Measurements from ENCODE around the gene NAPG. TPM values are rescaled to one million over a fixed set of nuclear protein-coding genes. Genes with fewer than 3 reads are reported as not detected.
"Not testable (repeated sequence)": the region's sequence is repeated elsewhere in the genome, so short reads cannot be mapped to it uniquely, and the experiment has no call there.

The NAPG gene
- total RNA-seq, 1 donor from 2014 or later = 28.3 TPM

DNA sequence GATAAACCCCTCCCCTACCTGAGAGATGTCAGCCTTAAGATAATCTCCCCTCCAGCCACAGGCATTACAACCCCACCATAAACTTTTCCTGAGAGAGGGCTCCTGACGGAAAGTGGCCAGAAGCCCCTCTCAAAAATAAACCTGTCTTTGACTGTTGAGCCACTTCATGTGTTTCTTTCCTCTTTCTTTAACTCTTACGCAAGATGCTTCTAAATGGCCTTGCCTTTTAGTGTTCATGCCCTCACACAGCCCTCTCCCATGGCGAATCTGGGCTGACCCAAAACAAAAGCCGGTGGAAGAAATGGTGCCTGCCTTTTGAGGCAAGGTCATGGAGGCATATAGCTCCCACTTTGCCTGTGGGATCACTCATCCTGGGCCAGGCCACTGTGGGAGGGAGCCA lies 54.4 kb downstream of the NAPG start:
- no peaks in the 10 kb centered on the region for H3K36me3 Mint-ChIP-seq (ENCODE audit: unreplicated experiment)
- H3K27ac Mint-ChIP-seq (ENCODE audit: unreplicated experiment) = no peak overlapping the region
- no peaks in the 10 kb centered on the region for H3K9me3 Mint-ChIP-seq (ENCODE audit: unreplicated experiment)
- TF ChIP-seq, protein P1, sequence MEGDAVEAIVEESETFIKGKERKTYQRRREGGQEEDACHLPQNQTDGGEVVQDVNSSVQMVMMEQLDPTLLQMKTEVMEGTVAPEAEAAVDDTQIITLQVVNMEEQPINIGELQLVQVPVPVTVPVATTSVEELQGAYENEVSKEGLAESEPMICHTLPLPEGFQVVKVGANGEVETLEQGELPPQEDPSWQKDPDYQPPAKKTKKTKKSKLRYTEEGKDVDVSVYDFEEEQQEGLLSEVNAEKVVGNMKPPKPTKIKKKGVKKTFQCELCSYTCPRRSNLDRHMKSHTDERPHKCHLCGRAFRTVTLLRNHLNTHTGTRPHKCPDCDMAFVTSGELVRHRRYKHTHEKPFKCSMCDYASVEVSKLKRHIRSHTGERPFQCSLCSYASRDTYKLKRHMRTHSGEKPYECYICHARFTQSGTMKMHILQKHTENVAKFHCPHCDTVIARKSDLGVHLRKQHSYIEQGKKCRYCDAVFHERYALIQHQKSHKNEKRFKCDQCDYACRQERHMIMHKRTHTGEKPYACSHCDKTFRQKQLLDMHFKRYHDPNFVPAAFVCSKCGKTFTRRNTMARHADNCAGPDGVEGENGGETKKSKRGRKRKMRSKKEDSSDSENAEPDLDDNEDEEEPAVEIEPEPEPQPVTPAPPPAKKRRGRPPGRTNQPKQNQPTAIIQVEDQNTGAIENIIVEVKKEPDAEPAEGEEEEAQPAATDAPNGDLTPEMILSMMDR (IDR thresholded peaks at IDR 0.05) = no peak
- DNase-seq (ENCODE audit: extremely low spot score, unreplicated experiment) = no peak
- H3K4me3 Mint-ChIP-seq (ENCODE audit: unreplicated experiment) = no peak overlapping the region
- peaks cover 26% of the 10 kb centered on the region for H3K4me1 Mint-ChIP-seq (ENCODE audit: unreplicated experiment)
- H3K27me3 Mint-ChIP-seq (ENCODE audit: unreplicated experiment) = no peaks in the 10 kb centered on the region

DNA sequence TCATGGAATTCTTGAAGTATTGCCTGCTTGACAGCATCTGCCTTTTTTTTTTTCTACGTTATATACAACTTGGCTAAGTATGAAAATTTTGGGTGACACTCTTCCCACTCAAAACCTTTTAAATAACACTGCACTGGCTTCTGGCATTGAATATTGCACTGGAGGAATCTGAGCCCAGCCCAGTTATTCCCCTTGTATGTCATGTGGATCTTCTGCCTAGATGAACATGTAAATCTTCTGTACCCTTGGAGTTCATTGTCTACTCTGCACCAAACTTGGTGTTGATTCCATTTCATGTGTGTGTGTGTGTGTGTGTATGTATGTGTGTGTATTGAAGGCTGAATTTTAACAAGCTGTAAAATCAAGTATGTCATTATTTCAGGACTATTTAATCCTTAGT lies 59.4 kb downstream of the NAPG start:
- Mint-ChIP-seq H3K36me3 (ENCODE audit: unreplicated experiment) (no peaks in the 10 kb centered on the region), H3K27me3 (ENCODE audit: unreplicated experiment) (peaks cover 7% of the 10 kb centered on the region), H3K27ac (ENCODE audit: unreplicated experiment) (no peak overlapping the region), H3K4me3 (ENCODE audit: unreplicated experiment) (no peak overlapping the region), H3K4me1 (ENCODE audit: unreplicated experiment) (peaks cover 2% of the 10 kb centered on the region), H3K9me3 (ENCODE audit: unreplicated experiment) (peaks cover 6% of the 10 kb centered on the region)
- no peak for DNase-seq (ENCODE audit: extremely low spot score, unreplicated experiment)
- TF ChIP-seq, protein P1 (IDR thresholded peaks at IDR 0.05) = no peak

GRCh38 chr18:10588975-10589374 lies 63.1 kb downstream of the NAPG start:
- H3K4me3 Mint-ChIP-seq (ENCODE audit: unreplicated experiment) = no peak overlapping the region
- H3K27ac Mint-ChIP-seq (ENCODE audit: unreplicated experiment) = no peak overlapping the region
- no peaks in the 10 kb centered on the region for H3K4me1 Mint-ChIP-seq (ENCODE audit: unreplicated experiment)
- TF ChIP-seq, protein P1 (IDR thresholded peaks at IDR 0.05) = no peak
- DNase-seq (ENCODE audit: extremely low spot score, unreplicated experiment) = no peak
- peaks cover 9% of the 10 kb centered on the region for H3K27me3 Mint-ChIP-seq (ENCODE audit: unreplicated experiment)
- peaks cover 6% of the 10 kb centered on the region for H3K9me3 Mint-ChIP-seq (ENCODE audit: unreplicated experiment)
- no peaks in the 10 kb centered on the region for H3K36me3 Mint-ChIP-seq (ENCODE audit: unreplicated experiment)

GRCh38 chr18:10590412-10590811 lies 64.6 kb downstream of the NAPG start:
- H3K9me3 Mint-ChIP-seq (ENCODE audit: unreplicated experiment) = peaks cover 6% of the 10 kb centered on the region
- H3K36me3 Mint-ChIP-seq (ENCODE audit: unreplicated experiment) = no peaks in the 10 kb centered on the region
- peaks cover 9% of the 10 kb centered on the region for H3K27me3 Mint-ChIP-seq (ENCODE audit: unreplicated experiment)
- H3K4me3 Mint-ChIP-seq (ENCODE audit: unreplicated experiment) = no peak overlapping the region
- no peaks in the 10 kb centered on the region for H3K4me1 Mint-ChIP-seq (ENCODE audit: unreplicated experiment)
- H3K27ac Mint-ChIP-seq (ENCODE audit: unreplicated experiment) = no peak overlapping the region
- DNase-seq (ENCODE audit: extremely low spot score, unreplicated experiment) = no peak
- TF ChIP-seq, protein P1 (IDR thresholded peaks at IDR 0.05) = no peak

GRCh38 chr18:10591896-10592295 lies 66.1 kb downstream of the NAPG start:
- H3K27me3 Mint-ChIP-seq (ENCODE audit: unreplicated experiment) = peaks cover 2% of the 10 kb centered on the region
- DNase-seq (ENCODE audit: extremely low spot score, unreplicated experiment) = no peak
- H3K4me1 Mint-ChIP-seq (ENCODE audit: unreplicated experiment) = no peaks in the 10 kb centered on the region
- H3K4me3 Mint-ChIP-seq (ENCODE audit: unreplicated experiment) = no peak overlapping the region
- TF ChIP-seq, protein P1 (IDR thresholded peaks at IDR 0.05) = no peak
- H3K27ac Mint-ChIP-seq (ENCODE audit: unreplicated experiment) = no peak overlapping the region
- no peaks in the 10 kb centered on the region for H3K9me3 Mint-ChIP-seq (ENCODE audit: unreplicated experiment)
- no peaks in the 10 kb centered on the region for H3K36me3 Mint-ChIP-seq (ENCODE audit: unreplicated experiment)

DNA sequence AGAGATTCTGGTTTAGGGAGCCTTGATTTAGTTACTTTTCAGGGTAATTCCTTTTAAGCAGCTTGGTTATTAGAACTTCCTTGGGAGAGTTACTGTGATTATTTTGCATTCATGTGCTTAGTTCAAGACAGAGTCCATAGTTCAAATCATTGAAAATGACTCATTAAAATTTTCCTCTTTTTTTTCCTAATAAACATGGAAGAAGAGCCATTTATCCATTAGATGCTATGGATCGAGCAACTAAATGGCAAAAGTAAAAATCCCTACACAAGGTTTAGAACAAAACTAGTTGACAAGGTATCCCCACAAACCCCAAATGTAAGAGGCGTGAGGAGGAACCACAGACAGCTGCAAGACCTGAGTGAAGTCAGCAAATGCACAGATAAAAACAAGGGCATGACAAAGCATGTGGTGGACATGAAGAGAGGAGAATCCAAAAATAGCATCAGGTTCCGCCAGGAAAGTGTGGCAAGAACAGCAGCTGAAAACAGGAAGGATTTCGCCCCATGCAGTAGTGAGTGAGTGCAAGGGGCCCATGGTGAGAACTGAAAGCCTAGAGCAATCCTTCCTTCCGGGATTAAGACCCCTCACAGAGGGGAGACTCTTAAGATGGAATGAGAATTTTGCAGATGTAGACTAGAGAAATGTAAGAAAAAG lies 67.7 kb downstream of the NAPG start:
- H3K27me3 Mint-ChIP-seq (ENCODE audit: unreplicated experiment); DNase-seq (ENCODE audit: extremely low spot score, unreplicated experiment); H3K27ac Mint-ChIP-seq (ENCODE audit: unreplicated experiment); H3K36me3 Mint-ChIP-seq (ENCODE audit: unreplicated experiment); H3K9me3 Mint-ChIP-seq (ENCODE audit: unreplicated experiment); H3K4me1 Mint-ChIP-seq (ENCODE audit: unreplicated experiment); H3K4me3 Mint-ChIP-seq (ENCODE audit: unreplicated experiment): not testable (repeated sequence)

DNA sequence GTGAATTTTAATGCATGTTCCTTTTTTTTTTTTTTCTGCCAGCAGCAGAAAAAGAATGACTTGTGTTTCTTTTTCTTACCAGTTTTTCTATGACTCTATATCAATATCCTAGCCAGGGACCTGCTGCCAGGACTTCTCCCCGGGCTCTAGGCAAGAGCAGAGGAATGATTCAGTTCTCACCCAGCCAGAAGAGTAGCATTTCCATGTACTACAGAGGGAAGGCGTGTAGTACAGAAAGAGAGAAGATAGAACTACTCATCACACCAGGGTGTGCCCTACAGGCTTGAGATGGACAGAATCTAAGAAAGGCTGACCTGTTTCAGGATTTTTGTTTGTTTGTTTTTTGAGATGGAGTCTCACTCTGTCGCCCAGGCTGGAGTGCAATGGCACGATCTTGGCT lies 70.1 kb downstream of the NAPG start:
- H3K36me3 Mint-ChIP-seq (ENCODE audit: unreplicated experiment); H3K4me3 Mint-ChIP-seq (ENCODE audit: unreplicated experiment); H3K4me1 Mint-ChIP-seq (ENCODE audit: unreplicated experiment); DNase-seq (ENCODE audit: extremely low spot score, unreplicated experiment); H3K9me3 Mint-ChIP-seq (ENCODE audit: unreplicated experiment); H3K27me3 Mint-ChIP-seq (ENCODE audit: unreplicated experiment); H3K27ac Mint-ChIP-seq (ENCODE audit: unreplicated experiment): not testable (repeated sequence)

DNA sequence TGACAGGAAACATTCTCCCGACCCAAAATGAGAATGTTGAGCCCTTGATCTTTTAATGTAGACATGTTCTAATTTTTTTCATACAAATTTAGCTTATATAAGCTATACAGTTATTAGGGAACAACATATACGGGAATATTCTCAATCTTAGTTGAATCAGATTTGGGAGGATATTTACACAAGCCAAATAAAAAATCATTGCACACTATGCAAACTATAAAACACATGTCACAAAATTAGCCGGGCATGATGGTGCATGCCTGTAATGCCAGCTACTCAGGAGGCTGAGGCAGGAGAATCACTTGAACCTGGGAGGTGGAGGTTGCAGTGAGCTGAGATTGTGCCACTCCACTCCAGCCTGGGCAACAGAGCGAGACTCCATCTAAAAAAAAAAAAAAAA lies 71.9 kb downstream of the NAPG start:
- not testable (repeated sequence) for H3K36me3 Mint-ChIP-seq (ENCODE audit: unreplicated experiment); H3K4me1 Mint-ChIP-seq (ENCODE audit: unreplicated experiment); H3K9me3 Mint-ChIP-seq (ENCODE audit: unreplicated experiment); H3K4me3 Mint-ChIP-seq (ENCODE audit: unreplicated experiment); H3K27me3 Mint-ChIP-seq (ENCODE audit: unreplicated experiment); DNase-seq (ENCODE audit: extremely low spot score, unreplicated experiment); H3K27ac Mint-ChIP-seq (ENCODE audit: unreplicated experiment)

Data from osteocyte (in vitro differentiated cells).